Endothelial cell of umbilical vein (primary cell): ENCODE data around the gene SSX2IP. TPM values are rescaled to one million over a fixed set of nuclear protein-coding genes. Genes with fewer than 3 reads are reported as not detected.

ENCODE experiments used
- BruUV-seq: library from RNA; stranded (reverse); fragments of 400-500 nt; replicated peaks from 2 replicates; lab custom pipeline; 2021; lab: Mats Ljungman, UMichigan
- CTCF ChIA-PET: fragments of 300-600, 350-600 bp; sonication (Branson Sonifier 250); formaldehyde crosslinking; loops from one replicate; lab custom pipeline; 2021; ENCODE audit warnings: antibody characterized with exemption, inconsistent platforms; lab: Charles Lee
- POLR2A ChIA-PET: fragments of 300-600, 350-600 bp; sonication (Branson Sonifier 250); formaldehyde crosslinking; loops from one replicate; lab custom pipeline; 2021; ENCODE audit warnings: antibody characterized with exemption, inconsistent platforms; lab: Charles Lee
- DNase-seq: peaks from one replicate; pipeline ENCODE4 v3.0.0-alpha.2; 2011; ENCODE audit warnings: low read depth, low spot score
- FAIRE-seq: peaks from 2 replicates; lab custom pipeline; 2011; peaks lifted over from hg19 to GRCh38; lab: Jason Lieb, UNC
- H2AFZ ChIP-seq: 2 replicates; pipeline ENCODE4 v1.6.0; 2012; ENCODE audit warnings: low read depth, low read length, control low read depth, inconsistent platforms
- H3K27ac ChIP-seq: 2 replicates; pipeline ENCODE4 v1.5.1; 2011; ENCODE audit warnings: low read depth, mild to moderate bottlenecking, control low read depth, low read length, moderate library complexity; ENCODE audit not compliant: insufficient read depth
- H3K27me3 ChIP-seq, 2 experiments: 2 replicates each; pipeline versions ENCODE4 v1.6.0 to v1.6.1; 2011; ENCODE audit warnings: low read length in 2 of 2, mixed read lengths in 1 of 2; ENCODE audit not compliant: control insufficient read depth in 2 of 2, insufficient read depth in 2 of 2
- H3K36me3 ChIP-seq, 2 experiments: 2 replicates in 1 of 2; 3 replicates in 1 of 2; pipeline ENCODE4 v1.5.1; 2011; ENCODE audit warnings: low read length in 2 of 2, mild to moderate bottlenecking in 1 of 2, moderate library complexity in 1 of 2; ENCODE audit not compliant: control insufficient read depth in 2 of 2, insufficient read depth in 2 of 2; ENCODE audit errors: extremely low read depth in 1 of 2
- H3K4me1 ChIP-seq: 3 replicates; pipeline ENCODE4 v1.5.1; 2011; ENCODE audit warnings: mild to moderate bottlenecking, low read length; ENCODE audit not compliant: control insufficient read depth, insufficient read depth; ENCODE audit errors: extremely low read depth
- H3K4me2 ChIP-seq: 2 replicates; pipeline ENCODE4 v1.6.1; 2011; ENCODE audit warnings: low read length, control low read depth, mixed read lengths; ENCODE audit not compliant: insufficient read depth
- H3K4me3 ChIP-seq, 3 experiments: fragments of 200-600 bp in 1 of 3; sonication (generic), shearing (Covaris generic) in 1 of 3; replicated peaks in 1 of 3; 2 replicates each; pipeline ENCODE4 v1.5.1; 2011 to 2016; ENCODE audit warnings: control low read depth in 3 of 3, low read length in 3 of 3, mild to moderate bottlenecking in 2 of 3, inconsistent platforms in 1 of 3, low read depth in 1 of 3, moderate library complexity in 1 of 3; ENCODE audit not compliant: insufficient read depth in 1 of 3
- H3K79me2 ChIP-seq: 2 replicates; pipeline ENCODE4 v1.6.0; 2012; ENCODE audit warnings: low read length, inconsistent platforms; ENCODE audit not compliant: control insufficient read depth, insufficient read depth
- H3K9ac ChIP-seq: replicated peaks from 2 replicates; pipeline ENCODE3; 2011; ENCODE audit warnings: low read length, control low read depth; ENCODE audit not compliant: insufficient read depth; ENCODE audit errors: extremely low read depth
- H3K9me1 ChIP-seq: replicated peaks from 3 replicates; pipeline ENCODE4 v1.6.0; 2011; ENCODE audit warnings: mild to moderate bottlenecking, low read length; ENCODE audit not compliant: control insufficient read depth, insufficient read depth; ENCODE audit errors: extremely low read depth
- H3K9me3 ChIP-seq: replicated peaks from 2 replicates; pipeline ENCODE4 v1.5.1; 2012; ENCODE audit warnings: low read length, inconsistent platforms; ENCODE audit not compliant: control insufficient read depth, insufficient read depth
- H4K20me1 ChIP-seq: replicated peaks from 2 replicates; pipeline ENCODE3; 2011; ENCODE audit warnings: mild to moderate bottlenecking, low read length; ENCODE audit not compliant: control insufficient read depth, insufficient read depth; ENCODE audit errors: extremely low read depth
- EZH2 ChIP-seq: IDR thresholded peaks from 2 replicates; pipeline ENCODE4 v1.6.1; 2012; ENCODE audit warnings: borderline replicate concordance, low read depth, mild to moderate bottlenecking, moderate library complexity, low read length, inconsistent platforms; ENCODE audit not compliant: severe bottlenecking
- FOS ChIP-seq: IDR thresholded peaks from 2 replicates; pipeline ENCODE4 v1.6.1; 2011; ENCODE audit warnings: mild to moderate bottlenecking, low read length, moderate library complexity, borderline replicate concordance; ENCODE audit not compliant: insufficient read depth
- GATA2 ChIP-seq: IDR thresholded peaks from 2 replicates; pipeline ENCODE4 v1.7.0; 2011; ENCODE audit warnings: low read depth, mild to moderate bottlenecking, moderate library complexity, mixed read lengths, low read length; ENCODE audit not compliant: insufficient read length, insufficient read depth
- JUN ChIP-seq: IDR thresholded peaks from 2 replicates; pipeline ENCODE4 v1.6.1; 2011; ENCODE audit warnings: borderline replicate concordance, low read depth; ENCODE audit not compliant: insufficient read length, insufficient read depth
- MYC ChIP-seq: IDR thresholded peaks from one replicate; pipeline ENCODE4 v1.6.1; 2011; ENCODE audit warnings: mild to moderate bottlenecking, low read depth, low read length
- POLR2A ChIP-seq: IDR thresholded peaks from 2 replicates; pipeline ENCODE4 v1.6.1; 2012; ENCODE audit warnings: low read depth, mild to moderate bottlenecking, control low read depth, low read length
- POLR2AphosphoS5 ChIP-seq: IDR thresholded peaks from 2 replicates; pipeline ENCODE4 v1.6.1; 2012; ENCODE audit warnings: low read depth, mild to moderate bottlenecking, control low read depth, low read length, moderate library complexity; ENCODE audit not compliant: insufficient read depth
- dilution Hi-C: fragments of 300-500 bp; cut with MboI; formaldehyde crosslinking; loops from one replicate; pipeline ENCODE4 v1.15.0; 2019; ENCODE audit warnings: low sequenced_read_pairs; ENCODE audit not compliant: extremely low pct_ligation_motif_present
- intact Hi-C: fragments of 100-400 bp; cut with micrococcal nuclease; formaldehyde crosslinking; loops from one replicate; pipeline ENCODE4 v1.10.0; 2022
- polyA plus RNA-seq, 4 experiments: library from polyadenylated mRNA; depleted of rRNA in 3 of 4; stranded (reverse) in 3 of 4; unstranded in 1 of 4; fragments of >200 nt; gene quantifications; 2 replicates each; pipeline versions ENCODE4 v1.2.1 to v1.2.3, GENCODE V29; 2011 to 2012; ENCODE audit warnings: missing spikeins in 1 of 4
- total RNA-seq: library from RNA; stranded (reverse); gene quantifications from 2 replicates; pipeline ENCODE4 v1.2.3, GENCODE V29; 2021

The SSX2IP gene
- total and polyA plus RNA-seq, 2 donors (not counting 3 experiments of a cell fraction or from before 2014, with no cell fraction given), result 0.77 to 8.4 TPM

- H3K27me3 ChIP-seq, result no peaks in the 10 kb centered on the region
- CTCF ChIA-PET, result interaction anchor here (1.1 to 1.5 kb wide), 2 partner anchors 12 to 43 kb away, joined by 3 to 4 read pairs; no protein-coding TSS in a partner anchor
- no peak overlapping the region for H3K9ac ChIP-seq
- no peak overlapping the region for H2AFZ ChIP-seq
- no peak for FAIRE-seq
- H4K20me1 ChIP-seq, result no peaks in the 10 kb centered on the region
- POLR2A ChIA-PET, result interaction anchor here (0.6 kb wide), 1 partner anchor 74 kb away, joined by 3 read pairs; no protein-coding TSS in a partner anchor
- BruUV-seq, result no TSS peak
- H3K4me3 ChIP-seq, result no peak overlapping the region
- TF ChIP-seq POLR2AphosphoS5 (no peak), GATA2 (no peak)
- no peak overlapping the region for H3K4me2 ChIP-seq
- H3K79me2 ChIP-seq, result no peaks in the 10 kb centered on the region
- dilution Hi-C loops (no loop called here), intact Hi-C loops (no loop called here)
- DNase-seq, result no peak
- H3K9me1 ChIP-seq, result no peaks in the 10 kb centered on the region
- no peak overlapping the region for H3K27ac ChIP-seq
- H3K9me3 ChIP-seq, result no peaks in the 10 kb centered on the region
- peaks cover 7% of the 10 kb centered on the region for H3K4me1 ChIP-seq
- no peaks in the 10 kb centered on the region for H3K36me3 ChIP-seq
These were observed 4.0 kb downstream of the SSX2IP start for GRCh38 chr1:84686223-84686622.

GRCh38 chr1:84683508-84683907 lies 6.8 kb downstream of the SSX2IP start:
- Histone ChIP-seq H3K79me2 (no peaks in the 10 kb centered on the region), H3K4me2 (no peak overlapping the region), H3K9me1 (no peaks in the 10 kb centered on the region), H3K9ac (no peak overlapping the region), H3K27me3 (no peaks in the 10 kb centered on the region), H4K20me1 (no peaks in the 10 kb centered on the region), H3K9me3 (no peaks in the 10 kb centered on the region), H3K4me3 (no peak overlapping the region), H3K4me1 (no peaks in the 10 kb centered on the region), H3K27ac (no peak overlapping the region), H2AFZ (no peak overlapping the region), H3K36me3 (no peaks in the 10 kb centered on the region)
- no TSS peak for BruUV-seq
- ChIA-PET POLR2A (no interaction called here), CTCF (interaction anchor here (1.0 to 1.1 kb wide), 2 partner anchors 8 to 9 kb away, joined by 3 read pairs; no protein-coding TSS in a partner anchor)
- intact Hi-C loops, result no loop called here
- FAIRE-seq (no peak), DNase-seq (no peak)
- TF ChIP-seq POLR2AphosphoS5 (no peak), EZH2 (no peak), MYC (no peak), FOS (no peak), POLR2A (no peak), JUN (no peak)
- dilution Hi-C loops, result no loop called here
